ENCODE results near the gene SOX11. TPM values are rescaled to one million over a fixed set of nuclear protein-coding genes. Genes with fewer than 3 reads are reported as not detected.

SOX11 gene
- total and polyA plus RNA-seq, 7 donors: under 0.01 to 3.6 (median 2.7) TPM; not detected in 1

- Histone ChIP-seq H3K27me3 (peaks cover 11 to 63% (median 24%) of the 10 kb centered on the region in 3 donors), H3K9me3 (no peaks in the 10 kb centered on the region), H3K4me1 (peaks cover 0 to 21% (median 18%) of the 10 kb centered on the region in 4 donors), H3K4me3 (no peak overlapping the region), H3K27ac (no peak overlapping the region), H3K36me3 (no peaks in the 10 kb centered on the region)
- intact Hi-C loops (cut with DNase I): loop anchor here (5.0 to 10.0 kb wide), 2 partner anchors 163 to 415 kb away; no protein-coding TSS in a partner anchor
- WGBS, 2 donors: 78 to 85% methylated on average over 4 of the region's 4 CpGs
- TF ChIP-seq EP300 (IDR thresholded peaks at IDR 0.05) (no peak), POLR2AphosphoS5 (IDR thresholded peaks at IDR 0.05) (no peak), CTCF (IDR thresholded peaks at IDR 0.05) (no peak), POLR2A (IDR thresholded peaks at IDR 0.05) (no peak)
- no peak for DNase-seq
These were observed 7.8 kb downstream of the SOX11 start for GRCh38 chr2:5699963-5700362.

GRCh38 chr2:5700551-5700950 lies 8.4 kb downstream of the SOX11 start:
- no peaks in the 10 kb centered on the region for H3K36me3 ChIP-seq
- WGBS, 2 donors: 86 to 88% methylated on average over 5 of the region's 5 CpGs
- no peaks in the 10 kb centered on the region for H3K9me3 ChIP-seq
- no peak overlapping the region for H3K4me3 ChIP-seq
- H3K4me1 ChIP-seq: peaks cover 0 to 21% (median 18%) of the 10 kb centered on the region in 4 donors
- H3K27ac ChIP-seq: no peak overlapping the region
- intact Hi-C loops (cut with DNase I): no loop called here
- no peak for TF ChIP-seq POLR2AphosphoS5 (IDR thresholded peaks at IDR 0.05)
- no peak for TF ChIP-seq EP300 (IDR thresholded peaks at IDR 0.05)
- no peak for TF ChIP-seq POLR2A (IDR thresholded peaks at IDR 0.05)
- no peak for TF ChIP-seq CTCF (IDR thresholded peaks at IDR 0.05)
- DNase-seq: no peak
- peaks cover 11 to 57% (median 23%) of the 10 kb centered on the region in 3 donors for H3K27me3 ChIP-seq

- Histone ChIP-seq H3K4me1 (peaks cover 0 to 15% (median 12%) of the 10 kb centered on the region in 4 donors), H3K36me3 (no peaks in the 10 kb centered on the region), H3K27me3 (peaks cover 5 to 50% (median 16%) of the 10 kb centered on the region in 3 donors), H3K27ac (no peak overlapping the region), H3K4me3 (no peak overlapping the region), H3K9me3 (no peaks in the 10 kb centered on the region)
- no peak for TF ChIP-seq POLR2AphosphoS5 (IDR thresholded peaks at IDR 0.05)
- TF ChIP-seq POLR2A (IDR thresholded peaks at IDR 0.05): no peak
- no peak for TF ChIP-seq EP300 (IDR thresholded peaks at IDR 0.05)
- TF ChIP-seq CTCF (IDR thresholded peaks at IDR 0.05): no peak
- intact Hi-C loops (cut with DNase I): no loop called here
- 79 to 83% methylated on average over 3 of the region's 3 CpGs for WGBS, 2 donors
- no peak for DNase-seq
These were observed 9.1 kb downstream of the SOX11 start for GRCh38 chr2:5701266-5701665.

- no peaks in the 10 kb centered on the region for H3K9me3 ChIP-seq
- no peak overlapping the region for H3K4me3 ChIP-seq
- H3K36me3 ChIP-seq: no peaks in the 10 kb centered on the region
- 82 to 89% methylated on average over 2 of the region's 2 CpGs for WGBS, 2 donors
- DNase-seq: no peak
- H3K27me3 ChIP-seq: peaks cover 0 to 31% (median 0%) of the 10 kb centered on the region in 3 donors
- intact Hi-C loops (cut with DNase I): no loop called here
- H3K27ac ChIP-seq: no peak overlapping the region
- no peak for TF ChIP-seq POLR2AphosphoS5 (IDR thresholded peaks at IDR 0.05)
- no peak for TF ChIP-seq CTCF (IDR thresholded peaks at IDR 0.05)
- TF ChIP-seq EP300 (IDR thresholded peaks at IDR 0.05): no peak
- TF ChIP-seq POLR2A (IDR thresholded peaks at IDR 0.05): no peak
- H3K4me1 ChIP-seq: no peaks in the 10 kb centered on the region
These were observed 11.0 kb downstream of the SOX11 start for GRCh38 chr2:5703166-5703565.

- TF ChIP-seq EP300 (IDR thresholded peaks at IDR 0.05): no peak
- no peak for TF ChIP-seq POLR2A (IDR thresholded peaks at IDR 0.05)
- TF ChIP-seq POLR2AphosphoS5 (IDR thresholded peaks at IDR 0.05): no peak
- no peak for TF ChIP-seq CTCF (IDR thresholded peaks at IDR 0.05)
These were observed 13.3 kb downstream of the SOX11 start for GRCh38 chr2:5705490-5705889.

More at GRCh38 chr2:5705490-5705889, 13.3 kb downstream of the SOX11 start:
- no peaks in the 10 kb centered on the region for H3K36me3 ChIP-seq
- no peaks in the 10 kb centered on the region for H3K4me1 ChIP-seq
- DNase-seq: no peak
- H3K27me3 ChIP-seq: peaks cover 0 to 17% (median 0%) of the 10 kb centered on the region in 3 donors
- intact Hi-C loops (cut with DNase I): no loop called here
- no peaks in the 10 kb centered on the region for H3K9me3 ChIP-seq
- H3K4me3 ChIP-seq: no peak overlapping the region
- 90 to 93% methylated on average over 4 of the region's 4 CpGs for WGBS, 2 donors
- H3K27ac ChIP-seq: no peak overlapping the region
